ENCODE measurements around the gene NUP35. TPM values are rescaled to one million over a fixed set of nuclear protein-coding genes. Genes with fewer than 3 reads are reported as not detected.

The NUP35 gene
- total RNA-seq, 1 experiment from 2014 or later, result 33.4 TPM

- no peak for DNase-seq (ENCODE audit: low read depth, low spot score)
- ChIA-PET POLR2A (no interaction called here), RAD21 (ENCODE audit: low non-redundant PET in 1 of 2, low total read pairs in 2 of 2, uncharacterized antibody in 2 of 2, unreplicated experiment in 2 of 2) (no interaction called here), CTCF (interaction anchor here (1.0 to 1.3 kb wide), 2 partner anchors 326 to 427 kb away, joined by 3 to 4 read pairs; no protein-coding TSS in a partner anchor)
- H3K9ac ChIP-seq (ENCODE audit: low read length), result no peak overlapping the region
- intact Hi-C loops (cut with micrococcal nuclease), result loop anchor here (10.0 kb wide), 1 partner anchor 329 kb away; no protein-coding TSS in a partner anchor
- no peaks in the 10 kb centered on the region for H3K27me3 ChIP-seq (ENCODE audit: insufficient read depth, low read length)
- 0 out of 2 replicates have a peak, but pooled peaks have one; percentile 53 for ATAC-seq
- no peak overlapping the region for H3K4me3 ChIP-seq (replicated peaks in 1 of 2; ENCODE audit: low read depth in 1 of 2, low read length in 2 of 2)
- H2AFZ ChIP-seq (ENCODE audit: low read depth, low read length, poor library complexity, severe bottlenecking), result no peak overlapping the region
- no peaks in the 10 kb centered on the region for H3K9me2 ChIP-seq (ENCODE audit: insufficient read depth)
- no peaks in the 10 kb centered on the region for H3K79me2 ChIP-seq (ENCODE audit: insufficient read depth, low read length)
- H3K27ac ChIP-seq (ENCODE audit: low read depth, low read length), result no peak overlapping the region
- H3K36me3 ChIP-seq (ENCODE audit: control insufficient read depth in 1 of 2, insufficient read depth in 2 of 2, low read length in 2 of 2), result no peaks in the 10 kb centered on the region
- BruUV-seq (replicated peaks), result no TSS peak
- no peaks in the 10 kb centered on the region for H3K4me1 ChIP-seq (ENCODE audit: control insufficient read depth in 1 of 2, insufficient read depth in 2 of 2, low read length in 2 of 2)
- H4K20me1 ChIP-seq (ENCODE audit: insufficient read depth), result no peaks in the 10 kb centered on the region
- peak; percentile 47 for TF ChIP-seq RAD21 (IDR thresholded peaks at IDR 0.05; ENCODE audit: low read depth)
- no peak for TF ChIP-seq ATF3 (IDR thresholded peaks at IDR 0.05)
- peak in 1 of 3 experiments; percentile 23; a peak in 2 of 6 replicates for TF ChIP-seq CTCF (IDR thresholded peaks at IDR 0.05 in 2 of 3, conservative IDR thresholded peaks at IDR 0.05 in 1 of 3; ENCODE audit: borderline replicate concordance in 1 of 3, insufficient read depth in 1 of 3, low read depth in 2 of 3, low read length in 2 of 3)
- TF ChIP-seq JUND (IDR thresholded peaks at IDR 0.05), result no peak
- H3K4me2 ChIP-seq (ENCODE audit: low read length), result no peak overlapping the region
- no peaks in the 10 kb centered on the region for H3K9me3 ChIP-seq (ENCODE audit: control insufficient read depth in 1 of 2, insufficient read depth in 1 of 2, low read depth in 1 of 2, low read length in 2 of 2)
These were observed 30.2 kb upstream of the NUP35 start for GRCh38 chr2:183093857-183094657.
